HepG2 (cell line): ENCODE results near the gene LYST.

Experiments used
- CTCF ChIP-seq: sonication (generic); formaldehyde crosslinking; IDR thresholded peaks from 2 replicates; pipeline ENCODE4 v1.5.0; 2020; ENCODE audit warnings: mild to moderate bottlenecking, missing genetic modification reagents, moderate library complexity
- ELF1 ChIP-seq: sonication (generic); formaldehyde crosslinking; IDR thresholded peaks from 2 replicates; pipeline ENCODE4 v1.4.0; 2020; ENCODE audit warnings: missing genetic modification reagents
- ESRRA ChIP-seq: sonication (generic); formaldehyde crosslinking; IDR thresholded peaks from 2 replicates; pipeline ENCODE4 v1.5.1; 2020; ENCODE audit warnings: mild to moderate bottlenecking, low read depth, missing genetic modification reagents
- EZH2 ChIP-seq: conservative IDR thresholded peaks from 2 replicates; pipeline ENCODE4 v1.6.1; 2012; ENCODE audit warnings: mild to moderate bottlenecking, low read depth, low read length, moderate library complexity
- HDAC2 ChIP-seq: sonication (generic); formaldehyde crosslinking; IDR thresholded peaks from 2 replicates; pipeline ENCODE4 v1.4.0; 2020; ENCODE audit warnings: missing genetic modification reagents
- MAFG ChIP-seq: sonication (generic); formaldehyde crosslinking; IDR thresholded peaks from 2 replicates; pipeline ENCODE4 v1.5.1; 2020; ENCODE audit warnings: mild to moderate bottlenecking, missing genetic modification reagents
- PAXIP1 ChIP-seq: sonication (generic); formaldehyde crosslinking; conservative IDR thresholded peaks from 2 replicates; pipeline ENCODE4 v1.4.0; 2020; ENCODE audit warnings: mild to moderate bottlenecking, missing genetic modification reagents, moderate library complexity
- PBX3 ChIP-seq: sonication (generic); formaldehyde crosslinking; IDR thresholded peaks from 2 replicates; pipeline ENCODE4 v1.8.1; 2023; ENCODE audit warnings: missing genetic modification reagents, inconsistent platforms, borderline replicate concordance
- PHF20 ChIP-seq: sonication (generic); formaldehyde crosslinking; IDR thresholded peaks from 2 replicates; pipeline ENCODE4 v1.5.0; 2020; ENCODE audit warnings: mild to moderate bottlenecking, missing genetic modification reagents
- RXRA ChIP-seq: sonication (generic); formaldehyde crosslinking; IDR thresholded peaks from 2 replicates; pipeline ENCODE4 v1.5.1; 2020; ENCODE audit warnings: missing genetic modification reagents
- TCF7 ChIP-seq: sonication (generic); IDR thresholded peaks from 2 replicates; pipeline ENCODE4 v1.6.1; 2016; ENCODE audit warnings: antibody characterized with exemption, low read depth
- TCF7L2 ChIP-seq: IDR thresholded peaks from 2 replicates; pipeline ENCODE4 v1.6.1; 2011; ENCODE audit warnings: mild to moderate bottlenecking, low read depth, low read length, moderate library complexity
- ZNF138 ChIP-seq: sonication (generic); formaldehyde crosslinking; IDR thresholded peaks from 2 replicates; pipeline ENCODE4 v1.5.0; 2020; ENCODE audit warnings: mild to moderate bottlenecking, low read depth, missing genetic modification reagents
- ZSCAN29 ChIP-seq: sonication (generic); formaldehyde crosslinking; conservative IDR thresholded peaks from 2 replicates; pipeline ENCODE4 v1.4.0; 2020; ENCODE audit warnings: mild to moderate bottlenecking, missing genetic modification reagents

GRCh38 chr1:235892734-235893413 lies 26.2 kb upstream of the LYST start:
- TF ChIP-seq ZNF138 (no peak), RXRA (CRISPR knock-in tag) (peak; percentile 97), MAFG (CRISPR knock-in tag) (no peak), ELF1 (CRISPR knock-in tag) (no peak), TCF7L2 (no peak), ZSCAN29 (CRISPR knock-in tag) (no peak), CTCF (no peak), TCF7 (no peak), ESRRA (peak; percentile 86), PHF20 (CRISPR knock-in tag) (no peak), EZH2 (no peak), HDAC2 (CRISPR knock-in tag) (peak; percentile 46; the same call in 1 of the 2 replicates), PBX3 (CRISPR knock-in tag) (no peak), PAXIP1 (CRISPR knock-in tag) (peak; percentile 76)
